ENCODE data around the gene WLS.
A peak's percentile ranks its signal among the peaks of the same experiment; 100 is the strongest.

The WLS gene

GRCh38 chr1:68232289-68233148 is at the start of gene WLS:
Gene WLS, minus strand, starts transcription at chr1:68232523. Its CDS starts 224 bp downstream, at chr1:68232299.
- H3K4me3 ChIP-seq (ENCODE audit: control insufficient read depth, low read depth, low read length): peak within 1 kb of the TSS; percentile 74
- no peak for TF ChIP-seq CTCF (IDR thresholded peaks at IDR 0.05; ENCODE audit: control insufficient read depth, insufficient read depth, low read depth, low read length, missing control alignments)
- DNase-seq (ENCODE audit: low read depth): no peak

GRCh38 chr1:68280286-68280685 is 48.0 kb upstream of the WLS start:
- DNase-seq (ENCODE audit: low read depth): no peak
- TF ChIP-seq CTCF (IDR thresholded peaks at IDR 0.05; ENCODE audit: control insufficient read depth, insufficient read depth, low read depth, low read length, missing control alignments): no peak
- no peak overlapping the region for H3K4me3 ChIP-seq (ENCODE audit: control insufficient read depth, low read depth, low read length)

GRCh38 chr1:68279846-68280245 is 47.5 kb upstream of the WLS start:
- H3K4me3 ChIP-seq (ENCODE audit: control insufficient read depth, low read depth, low read length): no peak overlapping the region
- TF ChIP-seq CTCF (IDR thresholded peaks at IDR 0.05; ENCODE audit: control insufficient read depth, insufficient read depth, low read depth, low read length, missing control alignments): no peak
- no peak for DNase-seq (ENCODE audit: low read depth)

GRCh38 chr1:68278221-68278620 is 45.9 kb upstream of the WLS start:
- no peak overlapping the region for H3K4me3 ChIP-seq (ENCODE audit: control insufficient read depth, low read depth, low read length)
- no peak for DNase-seq (ENCODE audit: low read depth)
- TF ChIP-seq CTCF (IDR thresholded peaks at IDR 0.05; ENCODE audit: control insufficient read depth, insufficient read depth, low read depth, low read length, missing control alignments): no peak

GRCh38 chr1:68276448-68276847 is 44.1 kb upstream of the WLS start:
- no peak overlapping the region for H3K4me3 ChIP-seq (ENCODE audit: control insufficient read depth, low read depth, low read length)
- DNase-seq (ENCODE audit: low read depth): no peak
- TF ChIP-seq CTCF (IDR thresholded peaks at IDR 0.05; ENCODE audit: control insufficient read depth, insufficient read depth, low read depth, low read length, missing control alignments): no peak

- H3K4me3 ChIP-seq (ENCODE audit: control insufficient read depth, low read depth, low read length): no peak overlapping the region
- TF ChIP-seq CTCF (IDR thresholded peaks at IDR 0.05; ENCODE audit: control insufficient read depth, insufficient read depth, low read depth, low read length, missing control alignments): no peak
- DNase-seq (ENCODE audit: low read depth): no peak
These were observed 41.2 kb upstream of the WLS start for GRCh38 chr1:68273530-68273929.
